Neural crest cell (in vitro differentiated cells): ENCODE data around the gene LRRC3C. TPM values are rescaled to one million over a fixed set of nuclear protein-coding genes. Genes with fewer than 3 reads are reported as not detected.

Experiments used
- DNase-seq: peaks from one replicate; pipeline ENCODE4 v3.0.0; 2021; ENCODE audit warnings: low read depth, mixed read lengths, low spot score
- H3K27ac Mint-ChIP-seq: one replicate; pipeline ENCODE4 v1.8.0; 2021; ENCODE audit warnings: mild to moderate bottlenecking, mixed read lengths; ENCODE audit not compliant: unreplicated experiment
- H3K27me3 Mint-ChIP-seq: 2 replicates; pipeline ENCODE4 v1.8.0; 2021; ENCODE audit warnings: low read depth, mild to moderate bottlenecking, mixed read lengths
- H3K36me3 Mint-ChIP-seq: 2 replicates; pipeline ENCODE4 v1.8.0; 2021; ENCODE audit warnings: low read depth, mild to moderate bottlenecking, mixed read lengths
- H3K4me1 Mint-ChIP-seq: 2 replicates; pipeline ENCODE4 v1.8.0; 2021; ENCODE audit warnings: mixed read lengths
- H3K4me3 Mint-ChIP-seq: one replicate; pipeline ENCODE4 v1.8.0; 2021; ENCODE audit warnings: mild to moderate bottlenecking, mixed read lengths
- H3K9me3 Mint-ChIP-seq: 2 replicates; pipeline ENCODE4 v1.8.0; 2021; ENCODE audit warnings: mixed read lengths
- CTCF ChIP-seq: fragments of 200-600 bp; sonication (generic); conservative IDR thresholded peaks from 2 replicates; pipeline ENCODE4 v1.5.0; 2021; ENCODE audit warnings: antibody characterized with exemption, mild to moderate bottlenecking
- total RNA-seq: library from RNA; stranded (reverse); gene quantifications from 2 replicates; pipeline ENCODE4 v1.2.1, GENCODE V29; 2021

Gene LRRC3C
- total RNA-seq, 1 donor from 2014 or later = not detected

GRCh38 chr17:39913989-39914388 is 13.5 kb upstream of the LRRC3C start:
- no peak for TF ChIP-seq CTCF
- no peaks in the 10 kb centered on the region for H3K27me3 Mint-ChIP-seq
- no peak for DNase-seq
- H3K36me3 Mint-ChIP-seq = peaks cover 6% of the 10 kb centered on the region
- no peaks in the 10 kb centered on the region for H3K9me3 Mint-ChIP-seq
- no peaks in the 10 kb centered on the region for H3K4me1 Mint-ChIP-seq
- H3K27ac Mint-ChIP-seq = no peak overlapping the region
- H3K4me3 Mint-ChIP-seq = no peak overlapping the region

GRCh38 chr17:39915559-39915958 is 12.0 kb upstream of the LRRC3C start:
- DNase-seq = no peak
- no peak overlapping the region for H3K4me3 Mint-ChIP-seq
- peaks cover 6% of the 10 kb centered on the region for H3K36me3 Mint-ChIP-seq
- TF ChIP-seq CTCF = no peak
- no peaks in the 10 kb centered on the region for H3K4me1 Mint-ChIP-seq
- no peaks in the 10 kb centered on the region for H3K27me3 Mint-ChIP-seq
- H3K27ac Mint-ChIP-seq = no peak overlapping the region
- H3K9me3 Mint-ChIP-seq = no peaks in the 10 kb centered on the region

GRCh38 chr17:39916918-39917317 is 10.6 kb upstream of the LRRC3C start:
- Mint-ChIP-seq H3K4me1 (no peaks in the 10 kb centered on the region), H3K4me3 (no peak overlapping the region), H3K27ac (no peak overlapping the region), H3K36me3 (peaks cover 6% of the 10 kb centered on the region), H3K9me3 (no peaks in the 10 kb centered on the region), H3K27me3 (no peaks in the 10 kb centered on the region)
- no peak for DNase-seq
- TF ChIP-seq CTCF = peak; percentile 28

GRCh38 chr17:39919087-39919683 is 8.3 kb upstream of the LRRC3C start:
- no peak for TF ChIP-seq CTCF
- Mint-ChIP-seq H3K9me3 (no peaks in the 10 kb centered on the region), H3K4me1 (peaks cover 2% of the 10 kb centered on the region), H3K27ac (no peak overlapping the region), H3K4me3 (no peak overlapping the region), H3K36me3 (peaks cover 8% of the 10 kb centered on the region), H3K27me3 (no peaks in the 10 kb centered on the region)
- DNase-seq = no peak

GRCh38 chr17:39920218-39921210 is 7.0 kb upstream of the LRRC3C start:
- peaks cover 15% of the 10 kb centered on the region for H3K4me1 Mint-ChIP-seq
- no peaks in the 10 kb centered on the region for H3K9me3 Mint-ChIP-seq
- H3K36me3 Mint-ChIP-seq = peaks cover 8% of the 10 kb centered on the region
- DNase-seq = no peak
- H3K27me3 Mint-ChIP-seq = no peaks in the 10 kb centered on the region
- no peak for TF ChIP-seq CTCF
- no peak overlapping the region for H3K4me3 Mint-ChIP-seq
- no peak overlapping the region for H3K27ac Mint-ChIP-seq
